Measurements from ENCODE around the gene SMARCA2. TPM values are rescaled to one million over a fixed set of nuclear protein-coding genes. Genes with fewer than 3 reads are reported as not detected.

SMARCA2 gene
- total and polyA plus RNA-seq, 2 experiments from 2014 or later = 19.9 to 43.0 TPM

- Histone ChIP-seq H3K4me3 (no peak overlapping the region), H3K36me3 (no peaks in the 10 kb centered on the region), H3K27me3 (no peaks in the 10 kb centered on the region), H3K4me1 (ENCODE audit: low read depth) (peaks cover 9% of the 10 kb centered on the region), H3K27ac (no peak overlapping the region), H3K9me3 (ENCODE audit: low read depth) (no peaks in the 10 kb centered on the region)
- no peak for TF ChIP-seq CTCF (IDR thresholded peaks at IDR 0.05; ENCODE audit: low read depth, low read length)
- DNase-seq (ENCODE audit: low read depth in 1 of 2, low spot score in 1 of 2) = no peak
Measured at GRCh38 chr9:2230362-2230761, 215.2 kb downstream of the SMARCA2 start.

GRCh38 chr9:2231101-2231500, 216.0 kb downstream of the SMARCA2 start:
- Histone ChIP-seq H3K4me1 (ENCODE audit: low read depth) (peaks cover 9% of the 10 kb centered on the region), H3K27ac (no peak overlapping the region), H3K36me3 (no peaks in the 10 kb centered on the region), H3K4me3 (no peak overlapping the region), H3K27me3 (no peaks in the 10 kb centered on the region), H3K9me3 (ENCODE audit: low read depth) (no peaks in the 10 kb centered on the region)
- no peak for TF ChIP-seq CTCF (IDR thresholded peaks at IDR 0.05; ENCODE audit: low read depth, low read length)
- no peak for DNase-seq (ENCODE audit: low read depth in 1 of 2, low spot score in 1 of 2)

- peak in 1 of 2 donors; percentile 83 for DNase-seq (ENCODE audit: low read depth in 1 of 2, low spot score in 1 of 2)
- Histone ChIP-seq H3K9me3 (ENCODE audit: low read depth) (no peaks in the 10 kb centered on the region), H3K27ac (no peak overlapping the region), H3K27me3 (no peaks in the 10 kb centered on the region), H3K4me1 (ENCODE audit: low read depth) (peaks cover 9% of the 10 kb centered on the region), H3K36me3 (no peaks in the 10 kb centered on the region), H3K4me3 (no peak overlapping the region)
- TF ChIP-seq CTCF (IDR thresholded peaks at IDR 0.05; ENCODE audit: low read depth, low read length) = no peak
Measured at GRCh38 chr9:2231829-2232228, 216.7 kb downstream of the SMARCA2 start.

GRCh38 chr9:2233274-2233673, 218.1 kb downstream of the SMARCA2 start:
- no peak overlapping the region for H3K27ac ChIP-seq
- no peaks in the 10 kb centered on the region for H3K27me3 ChIP-seq
- TF ChIP-seq CTCF (IDR thresholded peaks at IDR 0.05; ENCODE audit: low read depth, low read length) = no peak
- no peak overlapping the region for H3K4me3 ChIP-seq
- no peak for DNase-seq (ENCODE audit: low read depth in 1 of 2, low spot score in 1 of 2)
- no peaks in the 10 kb centered on the region for H3K36me3 ChIP-seq
- peaks cover 9% of the 10 kb centered on the region for H3K4me1 ChIP-seq (ENCODE audit: low read depth)
- no peaks in the 10 kb centered on the region for H3K9me3 ChIP-seq (ENCODE audit: low read depth)

- no peaks in the 10 kb centered on the region for H3K9me3 ChIP-seq (ENCODE audit: low read depth)
Measured at GRCh38 chr9:2234371-2234893, 219.3 kb downstream of the SMARCA2 start.

More at GRCh38 chr9:2234371-2234893, 219.3 kb downstream of the SMARCA2 start:
- TF ChIP-seq CTCF (IDR thresholded peaks at IDR 0.05; ENCODE audit: low read depth, low read length) = no peak
- H3K4me3 ChIP-seq = no peak overlapping the region
- peak overlapping the region; percentile 59 for H3K27ac ChIP-seq
- H3K27me3 ChIP-seq = no peaks in the 10 kb centered on the region
- peak; percentile 51 to 67 for DNase-seq (ENCODE audit: low read depth in 1 of 2, low spot score in 1 of 2)
- no peaks in the 10 kb centered on the region for H3K36me3 ChIP-seq
- peaks cover 9% of the 10 kb centered on the region for H3K4me1 ChIP-seq (ENCODE audit: low read depth)

Data from cardiac muscle cell (in vitro differentiated cells and primary cell).